Lower leg skin (tissue), 3 donors: ENCODE results near the gene GOSR1.

Source experiments
- POLR2A ChIP-seq, 2 donors: fragments of 450-650 bp; IDR thresholded peaks; one replicate each; pipeline ENCODE4 v1.6.1; 2016 to 2017; ENCODE audit warnings: antibody characterized with exemption in 2 of 2, mild to moderate bottlenecking in 1 of 2, moderate library complexity in 1 of 2
- TF ChIP-seq, protein P1 (sequence below), 3 donors: fragments of 450-650 bp; IDR thresholded peaks; one replicate each; pipeline ENCODE4 v1.5.1; 2016; ENCODE audit warnings: antibody characterized with exemption in 3 of 3, mild to moderate bottlenecking in 3 of 3, moderate library complexity in 2 of 3

DNA sequence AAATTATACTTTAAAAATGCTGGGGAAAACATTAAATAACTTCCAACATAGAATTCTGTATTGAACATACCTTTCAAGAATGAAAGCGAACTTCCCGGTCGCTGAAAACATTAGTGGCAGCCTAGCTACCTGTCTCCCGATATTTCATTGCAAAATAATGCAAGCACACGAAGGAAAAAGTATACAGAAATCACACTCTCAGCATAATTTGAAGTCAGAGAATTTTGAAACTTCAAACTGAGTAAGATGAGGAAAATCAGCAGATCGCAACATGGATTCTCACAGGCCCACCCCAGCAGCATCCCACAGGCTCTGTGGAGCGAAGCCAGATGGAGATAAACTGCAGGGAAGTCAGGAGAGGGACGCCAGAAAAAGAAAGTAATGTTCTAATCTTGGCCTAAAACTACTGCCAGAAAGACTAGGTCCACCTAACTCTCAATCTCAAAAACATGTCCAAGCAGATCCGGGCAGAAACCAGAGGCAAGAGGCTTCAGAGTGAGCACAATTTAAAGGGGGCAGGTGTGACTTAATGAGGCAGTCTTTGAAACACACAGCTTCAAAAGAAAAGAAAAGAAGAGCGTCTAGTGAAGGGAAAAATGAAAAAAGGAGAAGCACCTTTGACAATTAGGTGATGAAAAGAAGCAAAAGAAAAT, 4.8 kb upstream of the GOSR1 start:
- no peak for TF ChIP-seq POLR2A (IDR thresholded peaks at IDR 0.05)
- TF ChIP-seq, protein P1, sequence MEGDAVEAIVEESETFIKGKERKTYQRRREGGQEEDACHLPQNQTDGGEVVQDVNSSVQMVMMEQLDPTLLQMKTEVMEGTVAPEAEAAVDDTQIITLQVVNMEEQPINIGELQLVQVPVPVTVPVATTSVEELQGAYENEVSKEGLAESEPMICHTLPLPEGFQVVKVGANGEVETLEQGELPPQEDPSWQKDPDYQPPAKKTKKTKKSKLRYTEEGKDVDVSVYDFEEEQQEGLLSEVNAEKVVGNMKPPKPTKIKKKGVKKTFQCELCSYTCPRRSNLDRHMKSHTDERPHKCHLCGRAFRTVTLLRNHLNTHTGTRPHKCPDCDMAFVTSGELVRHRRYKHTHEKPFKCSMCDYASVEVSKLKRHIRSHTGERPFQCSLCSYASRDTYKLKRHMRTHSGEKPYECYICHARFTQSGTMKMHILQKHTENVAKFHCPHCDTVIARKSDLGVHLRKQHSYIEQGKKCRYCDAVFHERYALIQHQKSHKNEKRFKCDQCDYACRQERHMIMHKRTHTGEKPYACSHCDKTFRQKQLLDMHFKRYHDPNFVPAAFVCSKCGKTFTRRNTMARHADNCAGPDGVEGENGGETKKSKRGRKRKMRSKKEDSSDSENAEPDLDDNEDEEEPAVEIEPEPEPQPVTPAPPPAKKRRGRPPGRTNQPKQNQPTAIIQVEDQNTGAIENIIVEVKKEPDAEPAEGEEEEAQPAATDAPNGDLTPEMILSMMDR (IDR thresholded peaks at IDR 0.05) = no peak
